ENCODE results near the gene ANKRD28.

The ANKRD28 gene

GRCh38 chr3:15758295-15758694, 39.5 kb downstream of the ANKRD28 start:
- no peak for DNase-seq (ENCODE audit: low read depth)
- H3K4me3 ChIP-seq (ENCODE audit: low read depth, low read length) = no peak overlapping the region
- TF ChIP-seq CTCF (IDR thresholded peaks at IDR 0.05; ENCODE audit: control insufficient read depth, extremely low read depth, insufficient read depth) = no peak

DNA sequence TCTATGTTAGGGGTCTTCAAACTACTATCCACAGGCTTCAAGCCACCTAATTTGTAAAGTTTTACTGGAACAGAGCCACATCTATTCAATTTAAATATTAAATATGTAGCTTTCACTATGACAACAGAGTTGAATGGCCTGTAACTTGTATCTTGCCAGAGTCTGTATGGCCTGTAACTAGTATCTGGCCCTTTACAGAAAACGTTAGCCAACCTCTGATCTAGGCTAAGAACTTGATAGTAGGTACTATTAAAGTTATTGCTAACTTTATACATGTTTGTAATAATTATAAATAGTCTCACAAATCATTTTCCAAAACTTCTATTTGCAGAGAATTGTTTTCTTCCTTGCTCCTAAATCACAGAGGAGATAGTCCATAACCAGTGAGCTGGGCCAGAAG, 40.0 kb downstream of the ANKRD28 start:
- no peak for TF ChIP-seq CTCF (IDR thresholded peaks at IDR 0.05; ENCODE audit: control insufficient read depth, extremely low read depth, insufficient read depth)
- DNase-seq (ENCODE audit: low read depth) = no peak
- no peak overlapping the region for H3K4me3 ChIP-seq (ENCODE audit: low read depth, low read length)

GRCh38 chr3:15756505-15756904, 41.3 kb downstream of the ANKRD28 start:
- TF ChIP-seq CTCF (IDR thresholded peaks at IDR 0.05; ENCODE audit: control insufficient read depth, extremely low read depth, insufficient read depth) = no peak
- no peak for DNase-seq (ENCODE audit: low read depth)
- no peak overlapping the region for H3K4me3 ChIP-seq (ENCODE audit: low read depth, low read length)

DNA sequence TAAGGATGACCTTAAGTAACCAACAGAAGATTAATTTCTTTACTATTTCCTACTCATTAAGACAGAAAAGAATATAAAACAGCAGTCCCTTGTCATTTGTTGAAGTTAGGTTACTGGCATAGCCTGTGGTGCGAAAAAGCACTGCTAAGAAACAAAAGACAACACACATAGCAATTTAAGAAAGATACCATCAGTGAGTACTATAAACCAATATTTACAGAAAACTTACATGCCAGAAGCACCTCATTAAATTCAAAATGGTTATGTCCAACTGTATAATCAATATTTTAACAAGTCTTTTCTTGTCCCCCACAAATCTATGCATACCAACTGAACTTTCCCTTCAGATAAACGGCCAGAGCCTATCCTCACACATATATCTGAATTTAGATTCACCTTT, 42.0 kb downstream of the ANKRD28 start:
- peak; percentile 64 for DNase-seq (ENCODE audit: low read depth)
- no peak for TF ChIP-seq CTCF (IDR thresholded peaks at IDR 0.05; ENCODE audit: control insufficient read depth, extremely low read depth, insufficient read depth)
- H3K4me3 ChIP-seq (ENCODE audit: low read depth, low read length) = no peak overlapping the region

- TF ChIP-seq CTCF (IDR thresholded peaks at IDR 0.05; ENCODE audit: control insufficient read depth, extremely low read depth, insufficient read depth) = no peak
- H3K4me3 ChIP-seq (ENCODE audit: low read depth, low read length) = no peak overlapping the region
- DNase-seq (ENCODE audit: low read depth) = peak; percentile 50
Measured at GRCh38 chr3:15755181-15755580, 42.6 kb downstream of the ANKRD28 start.

DNA sequence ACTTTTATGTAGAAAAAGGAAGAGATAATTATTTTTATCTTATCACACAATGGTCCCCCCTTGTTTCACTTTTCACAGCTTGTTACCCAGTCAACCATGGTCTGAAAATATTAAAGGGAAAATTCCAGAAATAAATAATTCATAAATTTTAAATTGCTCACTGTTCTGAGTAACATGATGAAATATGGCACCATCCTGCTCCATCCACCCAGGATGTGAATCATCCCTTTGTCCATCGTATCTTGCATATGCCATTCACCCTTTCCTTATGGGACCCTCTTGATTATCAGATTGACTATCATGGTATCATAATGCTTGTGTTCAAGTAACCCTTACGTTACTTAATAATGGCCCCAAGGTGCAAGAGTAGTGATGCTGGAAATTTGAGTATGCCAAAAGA, 43.7 kb downstream of the ANKRD28 start:
- no peak for DNase-seq (ENCODE audit: low read depth)
- H3K4me3 ChIP-seq (ENCODE audit: low read depth, low read length) = no peak overlapping the region
- TF ChIP-seq CTCF (IDR thresholded peaks at IDR 0.05; ENCODE audit: control insufficient read depth, extremely low read depth, insufficient read depth) = no peak

GRCh38 chr3:15753056-15753710, 44.6 kb downstream of the ANKRD28 start:
- TF ChIP-seq CTCF (IDR thresholded peaks at IDR 0.05; ENCODE audit: control insufficient read depth, extremely low read depth, insufficient read depth) = no peak
- no peak overlapping the region for H3K4me3 ChIP-seq (ENCODE audit: low read depth, low read length)
- peak; percentile 94 for DNase-seq (ENCODE audit: low read depth)
